Ramos (cell line): ENCODE data around the gene HACD1.
"Not testable (repeated sequence)": the region's sequence is repeated elsewhere in the genome, so short reads cannot be mapped to it uniquely, and the experiment has no call there.

Experiments
- in situ Hi-C: fragments of 300-500 bp; cut with MboI; formaldehyde crosslinking; loops from one replicate; pipeline ENCODE4 v1.14.3; 2022; ENCODE audit warnings: low sequenced_read_pairs; ENCODE audit not compliant: unreplicated experiment

HACD1 gene

GRCh38 chr10:17588420-17588819 lies 28.8 kb downstream of the HACD1 start:
- in situ Hi-C loops, result no loop called here

GRCh38 chr10:17587321-17587720 lies 29.9 kb downstream of the HACD1 start:
- in situ Hi-C loops, result not testable (repeated sequence)

DNA sequence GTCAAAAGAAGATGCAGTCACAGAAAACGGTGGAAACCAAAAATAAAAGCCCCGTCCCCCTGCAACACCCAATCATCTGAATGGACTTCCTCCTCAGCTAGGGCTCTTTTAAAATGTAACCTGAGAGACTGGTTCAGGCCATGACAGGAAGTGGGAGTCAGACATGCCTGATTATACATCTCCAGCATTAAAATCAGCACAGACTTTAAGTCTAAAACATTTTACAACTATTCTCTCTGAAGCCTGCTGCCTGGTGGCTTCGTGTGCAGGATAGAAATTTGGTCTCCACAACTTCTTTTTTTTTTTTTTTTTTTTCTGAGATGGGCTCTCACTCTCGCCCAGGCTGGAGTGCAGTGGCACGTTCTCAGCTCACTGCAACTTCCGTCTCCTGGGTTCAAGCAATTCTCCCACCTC lies 30.3 kb downstream of the HACD1 start:
- in situ Hi-C loops, result no loop called here

GRCh38 chr10:17585016-17585415 lies 32.2 kb downstream of the HACD1 start:
- in situ Hi-C loops, result no loop called here

DNA sequence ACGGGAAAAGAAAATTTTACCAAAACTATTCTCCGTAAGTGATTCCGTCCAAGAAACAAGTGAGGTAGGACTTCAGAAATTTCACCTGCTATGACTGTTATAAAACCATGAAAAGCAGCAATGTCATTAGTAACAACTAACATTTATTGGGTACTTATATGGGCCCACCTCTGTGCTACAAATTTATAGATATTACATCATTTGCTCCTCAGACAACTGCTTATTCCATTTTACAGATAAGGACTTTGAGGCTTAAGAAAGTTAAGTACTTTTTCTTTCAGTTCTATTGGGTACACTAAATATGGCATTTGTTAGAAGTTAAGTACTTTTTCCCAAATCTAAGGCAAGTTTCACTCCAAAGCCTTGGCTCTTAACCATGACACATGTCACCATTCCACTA lies 36.3 kb downstream of the HACD1 start:
- in situ Hi-C loops, result no loop called here

GRCh38 chr10:17578603-17579002 lies 38.6 kb downstream of the HACD1 start:
- in situ Hi-C loops, result no loop called here

GRCh38 chr10:17576768-17577167 lies 40.4 kb downstream of the HACD1 start:
- in situ Hi-C loops, result no loop called here

- in situ Hi-C loops, result no loop called here
Measured at GRCh38 chr10:17564911-17565310, 52.3 kb downstream of the HACD1 start.

DNA sequence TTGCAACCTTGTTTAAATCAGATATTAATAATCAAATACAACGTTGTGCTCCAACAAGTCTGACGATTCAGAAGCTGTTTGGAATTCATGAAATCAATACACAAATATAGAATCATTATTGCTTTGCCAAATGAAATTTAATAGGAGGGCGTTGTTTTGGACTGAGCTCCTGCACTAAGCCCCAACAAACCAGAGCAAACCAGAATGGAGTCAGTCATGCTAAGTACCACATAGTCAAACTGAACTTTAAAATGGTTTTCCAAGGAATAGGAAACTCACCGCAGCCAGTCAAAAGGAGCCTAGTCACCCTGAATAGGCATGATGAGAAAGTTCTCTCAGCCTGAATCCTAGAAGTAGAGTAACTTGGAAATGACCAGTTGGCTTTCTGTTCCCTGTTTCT lies 53.7 kb downstream of the HACD1 start:
- in situ Hi-C loops, result no loop called here

- in situ Hi-C loops, result no loop called here
Measured at GRCh38 chr10:17562614-17563013, 54.6 kb downstream of the HACD1 start.

DNA sequence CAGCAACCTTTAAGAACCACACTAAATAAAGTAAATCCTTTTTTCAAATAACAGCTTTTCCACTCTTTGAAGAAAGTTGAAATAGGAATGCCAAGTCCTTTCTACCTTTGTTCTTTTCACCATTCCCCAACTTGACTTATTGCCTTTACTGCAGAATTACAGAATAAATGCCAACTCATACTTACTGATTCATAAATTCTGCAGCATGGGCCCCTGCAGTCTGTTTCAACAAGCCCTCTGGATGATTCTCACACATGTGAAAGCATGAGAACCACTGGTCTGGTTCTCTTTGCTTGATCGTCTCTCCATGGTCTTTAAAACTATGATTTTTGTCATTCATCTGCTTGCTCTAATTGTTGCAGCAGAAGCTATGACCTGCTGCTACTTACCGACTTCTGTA lies 56.1 kb downstream of the HACD1 start:
- in situ Hi-C loops, result no loop called here

GRCh38 chr10:17557459-17557858 lies 59.7 kb downstream of the HACD1 start:
- in situ Hi-C loops, result no loop called here

DNA sequence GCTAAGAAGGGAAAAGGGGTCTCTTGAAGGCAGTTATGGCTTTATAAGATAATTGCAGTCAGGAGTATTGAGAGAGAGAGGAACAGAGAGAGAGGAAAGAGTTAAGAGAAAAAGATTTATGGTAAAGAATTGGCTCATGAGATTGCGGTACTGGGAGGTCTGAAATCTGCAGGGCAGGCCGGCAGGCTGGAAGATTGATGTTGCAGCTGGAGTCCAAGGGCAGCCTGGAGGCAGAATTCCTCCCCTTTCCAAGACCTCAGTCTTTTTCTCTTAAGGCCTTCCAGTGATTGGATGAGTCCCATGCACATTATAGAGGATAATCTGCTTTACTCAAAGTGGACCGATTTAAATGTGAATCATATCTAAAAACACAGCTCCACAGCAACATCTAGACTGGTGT lies 68.4 kb downstream of the HACD1 start:
- in situ Hi-C loops, result no loop called here

GRCh38 chr10:17548162-17548561 lies 69.0 kb downstream of the HACD1 start:
- in situ Hi-C loops, result no loop called here

GRCh38 chr10:17547060-17547459 lies 70.1 kb downstream of the HACD1 start:
- in situ Hi-C loops, result no loop called here

- in situ Hi-C loops, result no loop called here
Measured at GRCh38 chr10:17544465-17544864, 72.7 kb downstream of the HACD1 start.
